ENCODE data around the gene ICAM1. TPM values are rescaled to one million over a fixed set of nuclear protein-coding genes. Genes with fewer than 3 reads are reported as not detected.
A peak's percentile ranks its signal among the peaks of the same experiment; 100 is the strongest.

ICAM1 gene
- total and polyA plus RNA-seq, 2 of the 13 experiments (the other 11 are each of a cell fraction or from before 2014, with no cell fraction given): 37.9 to 98.4 TPM

DNA sequence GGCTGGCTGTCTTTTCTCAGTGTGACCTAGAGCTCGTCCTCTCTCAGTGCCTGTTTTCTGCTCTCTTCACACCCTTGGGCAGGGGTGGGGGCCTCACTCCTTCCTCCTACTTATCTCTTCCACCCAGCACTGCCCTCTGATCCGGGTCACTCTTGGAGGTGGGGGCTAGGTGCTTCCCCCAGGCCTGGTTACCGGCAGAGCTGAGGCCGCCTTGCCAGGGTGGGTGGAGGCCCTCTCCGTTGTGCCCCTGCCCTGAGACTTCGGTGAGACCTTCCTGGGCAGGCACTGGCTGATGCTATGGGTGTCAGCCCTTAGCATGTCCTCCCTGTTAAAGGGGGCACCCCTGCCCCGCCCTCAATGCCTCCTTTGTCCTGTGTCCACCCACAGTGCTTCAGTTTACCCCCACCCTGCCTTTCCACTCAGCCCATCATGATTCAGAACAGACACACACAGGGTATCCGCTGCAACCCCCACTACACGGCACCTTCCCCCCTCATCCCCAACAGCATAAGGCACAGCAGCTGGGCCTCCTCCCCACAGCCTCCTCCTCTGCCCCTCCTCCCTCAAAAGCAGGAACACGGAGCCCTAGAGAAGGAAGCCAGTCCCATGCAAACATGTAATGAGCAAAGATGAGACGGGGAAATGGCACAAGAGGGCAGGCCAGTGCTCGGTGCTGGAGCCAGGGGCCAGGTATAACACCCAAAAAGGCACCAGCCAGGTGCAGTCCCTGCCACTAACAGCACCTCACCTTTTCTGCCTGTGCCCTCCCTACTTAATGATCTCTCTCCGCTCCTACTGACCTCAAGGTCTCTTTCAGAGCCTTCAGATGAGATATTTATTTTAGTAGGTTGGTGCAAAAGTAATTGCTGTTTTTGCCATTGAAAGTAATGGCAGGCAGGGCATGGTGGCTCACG, 28.9 kb downstream of the ICAM1 start:
- FAIRE-seq: no peak
- DNase-seq (ENCODE audit: low spot score): no peak
- Histone ChIP-seq H3K9ac (ENCODE audit: insufficient read depth, low read depth, low read length) (no peak overlapping the region), H3K4me3 (replicated peaks in 1 of 3; ENCODE audit: insufficient read depth in 1 of 3, low read depth in 2 of 3, low read length in 3 of 3) (peak overlapping the region in 1 of 3 experiments; percentile 61; a peak in 2 of 6 replicates), H2AFZ (ENCODE audit: low read length) (no peak overlapping the region), H3K79me2 (ENCODE audit: insufficient read depth, low read length) (no peaks in the 10 kb centered on the region), H3K36me3 (replicated peaks in 1 of 2; ENCODE audit: control insufficient read depth in 1 of 2, insufficient read depth in 2 of 2, low read length in 2 of 2) (no peaks in the 10 kb centered on the region), H3K4me2 (ENCODE audit: low read depth, low read length) (peak overlapping the region; percentile 74), H3K4me1 (ENCODE audit: insufficient read depth, low read length) (peaks cover 37% of the 10 kb centered on the region), H3K27ac (ENCODE audit: extremely low read length, insufficient read depth, low read length) (no peak overlapping the region), H3K9me3 (ENCODE audit: low read length) (no peaks in the 10 kb centered on the region), H4K20me1 (ENCODE audit: insufficient read depth, low read length) (no peaks in the 10 kb centered on the region), H3K27me3 (ENCODE audit: control insufficient read depth in 1 of 2, insufficient read depth in 2 of 2, low read length in 2 of 2) (peaks cover 0 to 4% of the 10 kb centered on the region in 2 experiments; a peak in 1 of 5 replicates)
- WGBS (ENCODE audit: low lambda C conversion rate): 8% methylated on average over 11 of the region's 14 CpGs
- intact Hi-C loops (cut with micrococcal nuclease; ENCODE audit: unreplicated experiment): no loop called here
- CTCF ChIA-PET (ENCODE audit: low intra/inter-chr PET ratio, low total read pairs): no interaction called here
- BruUV-seq (replicated peaks): no TSS peak
- POLR2A ChIA-PET: interaction anchor here (0.6 to 2.0 kb wide), 5 partner anchors 10 to 83 kb away, joined by 3 to 5 read pairs (median 3); partner anchors contain the start of genes ICAM1, TYK2 and ZGLP1
- ATAC-seq: peak; percentile 45
- in situ Hi-C loops (cut with HindIII; ENCODE audit: extremely low pct_ligation_motif_present, low pct_unique_long_range_greater_than_20kb): no loop called here
- TF ChIP-seq ZNF772 (CRISPR knock-in tag; IDR thresholded peaks at IDR 0.05): 0 out of 2 replicates have a peak, but pooled peaks have one; percentile 20
- TF ChIP-seq ZNF572 (CRISPR knock-in tag; IDR thresholded peaks at IDR 0.05): 0 out of 2 replicates have a peak, but pooled peaks have one; percentile 27
- TF ChIP-seq, protein P1, sequence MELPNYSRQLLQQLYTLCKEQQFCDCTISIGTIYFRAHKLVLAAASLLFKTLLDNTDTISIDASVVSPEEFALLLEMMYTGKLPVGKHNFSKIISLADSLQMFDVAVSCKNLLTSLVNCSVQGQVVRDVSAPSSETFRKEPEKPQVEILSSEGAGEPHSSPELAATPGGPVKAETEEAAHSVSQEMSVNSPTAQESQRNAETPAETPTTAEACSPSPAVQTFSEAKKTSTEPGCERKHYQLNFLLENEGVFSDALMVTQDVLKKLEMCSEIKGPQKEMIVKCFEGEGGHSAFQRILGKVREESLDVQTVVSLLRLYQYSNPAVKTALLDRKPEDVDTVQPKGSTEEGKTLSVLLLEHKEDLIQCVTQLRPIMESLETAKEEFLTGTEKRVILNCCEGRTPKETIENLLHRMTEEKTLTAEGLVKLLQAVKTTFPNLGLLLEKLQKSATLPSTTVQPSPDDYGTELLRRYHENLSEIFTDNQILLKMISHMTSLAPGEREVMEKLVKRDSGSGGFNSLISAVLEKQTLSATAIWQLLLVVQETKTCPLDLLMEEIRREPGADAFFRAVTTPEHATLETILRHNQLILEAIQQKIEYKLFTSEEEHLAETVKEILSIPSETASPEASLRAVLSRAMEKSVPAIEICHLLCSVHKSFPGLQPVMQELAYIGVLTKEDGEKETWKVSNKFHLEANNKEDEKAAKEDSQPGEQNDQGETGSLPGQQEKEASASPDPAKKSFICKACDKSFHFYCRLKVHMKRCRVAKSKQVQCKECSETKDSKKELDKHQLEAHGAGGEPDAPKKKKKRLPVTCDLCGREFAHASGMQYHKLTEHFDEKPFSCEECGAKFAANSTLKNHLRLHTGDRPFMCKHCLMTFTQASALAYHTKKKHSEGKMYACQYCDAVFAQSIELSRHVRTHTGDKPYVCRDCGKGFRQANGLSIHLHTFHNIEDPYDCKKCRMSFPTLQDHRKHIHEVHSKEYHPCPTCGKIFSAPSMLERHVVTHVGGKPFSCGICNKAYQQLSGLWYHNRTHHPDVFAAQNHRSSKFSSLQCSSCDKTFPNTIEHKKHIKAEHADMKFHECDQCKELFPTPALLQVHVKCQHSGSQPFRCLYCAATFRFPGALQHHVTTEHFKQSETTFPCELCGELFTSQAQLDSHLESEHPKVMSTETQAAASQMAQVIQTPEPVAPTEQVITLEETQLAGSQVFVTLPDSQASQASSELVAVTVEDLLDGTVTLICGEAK (IDR thresholded peaks at IDR 0.05): peak; percentile 51; the same call in 1 of the 2 replicates
- TF ChIP-seq, protein P1 (CRISPR knock-in tag; IDR thresholded peaks at IDR 0.05): no peak
- TF ChIP-seq NRL (CRISPR knock-in tag; IDR thresholded peaks at IDR 0.05; ENCODE audit: borderline replicate concordance): peak; percentile 25; the same call in 1 of the 2 replicates
- TF ChIP-seq, protein P2, sequence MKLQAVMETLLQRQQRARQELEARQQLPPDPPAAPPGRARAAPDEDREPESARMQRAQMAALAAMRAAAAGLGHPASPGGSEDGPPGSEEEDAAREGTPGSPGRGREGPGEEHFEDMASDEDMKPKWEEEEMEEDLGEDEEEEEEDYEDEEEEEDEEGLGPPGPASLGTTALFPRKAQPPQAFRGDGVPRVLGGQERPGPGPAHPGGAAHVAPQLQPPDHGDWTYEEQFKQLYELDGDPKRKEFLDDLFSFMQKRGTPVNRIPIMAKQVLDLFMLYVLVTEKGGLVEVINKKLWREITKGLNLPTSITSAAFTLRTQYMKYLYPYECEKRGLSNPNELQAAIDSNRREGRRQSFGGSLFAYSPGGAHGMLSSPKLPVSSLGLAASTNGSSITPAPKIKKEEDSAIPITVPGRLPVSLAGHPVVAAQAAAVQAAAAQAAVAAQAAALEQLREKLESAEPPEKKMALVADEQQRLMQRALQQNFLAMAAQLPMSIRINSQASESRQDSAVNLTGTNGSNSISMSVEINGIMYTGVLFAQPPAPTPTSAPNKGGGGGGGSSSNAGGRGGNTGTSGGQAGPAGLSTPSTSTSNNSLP (IDR thresholded peaks at IDR 0.05; ENCODE audit: low read depth, low read length): no peak
- TF ChIP-seq GTF2F1 (IDR thresholded peaks at IDR 0.05; ENCODE audit: low read length): no peak
- TF ChIP-seq, protein P3, sequence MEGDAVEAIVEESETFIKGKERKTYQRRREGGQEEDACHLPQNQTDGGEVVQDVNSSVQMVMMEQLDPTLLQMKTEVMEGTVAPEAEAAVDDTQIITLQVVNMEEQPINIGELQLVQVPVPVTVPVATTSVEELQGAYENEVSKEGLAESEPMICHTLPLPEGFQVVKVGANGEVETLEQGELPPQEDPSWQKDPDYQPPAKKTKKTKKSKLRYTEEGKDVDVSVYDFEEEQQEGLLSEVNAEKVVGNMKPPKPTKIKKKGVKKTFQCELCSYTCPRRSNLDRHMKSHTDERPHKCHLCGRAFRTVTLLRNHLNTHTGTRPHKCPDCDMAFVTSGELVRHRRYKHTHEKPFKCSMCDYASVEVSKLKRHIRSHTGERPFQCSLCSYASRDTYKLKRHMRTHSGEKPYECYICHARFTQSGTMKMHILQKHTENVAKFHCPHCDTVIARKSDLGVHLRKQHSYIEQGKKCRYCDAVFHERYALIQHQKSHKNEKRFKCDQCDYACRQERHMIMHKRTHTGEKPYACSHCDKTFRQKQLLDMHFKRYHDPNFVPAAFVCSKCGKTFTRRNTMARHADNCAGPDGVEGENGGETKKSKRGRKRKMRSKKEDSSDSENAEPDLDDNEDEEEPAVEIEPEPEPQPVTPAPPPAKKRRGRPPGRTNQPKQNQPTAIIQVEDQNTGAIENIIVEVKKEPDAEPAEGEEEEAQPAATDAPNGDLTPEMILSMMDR (CRISPR knock-in tag; IDR thresholded peaks at IDR 0.05): peak; percentile 34; the same call in 1 of the 2 replicates

Data from HepG2 (cell line).